GM12864 (cell line): ENCODE measurements around the gene ZSCAN18.

Experiments
- DNase-seq: peaks from one replicate; pipeline ENCODE4 v3.0.0-alpha.2; 2011; ENCODE audit warnings: low read depth
- H3K4me3 ChIP-seq: 2 replicates; pipeline ENCODE4 v1.5.1; 2011; ENCODE audit warnings: mild to moderate bottlenecking, low read depth, low read length, control low read depth
- CTCF ChIP-seq: IDR thresholded peaks from 2 replicates; pipeline ENCODE4 v1.5.1; 2011; ENCODE audit warnings: low read depth, mild to moderate bottlenecking, moderate library complexity, low read length, control low read depth, inconsistent platforms; ENCODE audit errors: missing control alignments

The ZSCAN18 gene

GRCh38 chr19:58063712-58064111 is 34.3 kb downstream of the ZSCAN18 start:
- no peak for DNase-seq
- TF ChIP-seq CTCF, result no peak
- no peak overlapping the region for H3K4me3 ChIP-seq

GRCh38 chr19:58060231-58060630 is 37.8 kb downstream of the ZSCAN18 start:
- no peak for DNase-seq
- H3K4me3 ChIP-seq, result no peak overlapping the region
- TF ChIP-seq CTCF, result no peak

- DNase-seq, result no peak
- no peak overlapping the region for H3K4me3 ChIP-seq
- no peak for TF ChIP-seq CTCF
These were observed 38.4 kb downstream of the ZSCAN18 start for GRCh38 chr19:58059671-58060078.

GRCh38 chr19:58059003-58059670 is 38.9 kb downstream of the ZSCAN18 start, which contains the start of gene ZNF135:
ZNF135 (plus strand) TSS chr19:58059282; CDS start chr19:58060003, 721 bp downstream.
- no peak for TF ChIP-seq CTCF
- H3K4me3 ChIP-seq, result no peak within 1 kb of the TSS
- no peak for DNase-seq

GRCh38 chr19:58058467-58058866 is 39.6 kb downstream of the ZSCAN18 start:
- no peak overlapping the region for H3K4me3 ChIP-seq
- TF ChIP-seq CTCF, result no peak
- no peak for DNase-seq

- no peak overlapping the region for H3K4me3 ChIP-seq
- DNase-seq, result no peak
- no peak for TF ChIP-seq CTCF
These were observed 41.2 kb downstream of the ZSCAN18 start for GRCh38 chr19:58056861-58057260.

GRCh38 chr19:58056261-58056660 is 41.8 kb downstream of the ZSCAN18 start:
- DNase-seq, result no peak
- TF ChIP-seq CTCF, result no peak

More at GRCh38 chr19:58056261-58056660, 41.8 kb downstream of the ZSCAN18 start:
- no peak overlapping the region for H3K4me3 ChIP-seq
